Breast epithelium (tissue), 3 donors: ENCODE measurements around the gene GOLGA7B.

Source experiments
- CTCF ChIP-seq, 3 donors: fragments of 450-650 bp; IDR thresholded peaks; one replicate each; pipeline ENCODE4 v1.5.1; 2016 to 2017; ENCODE audit warnings: antibody characterized with exemption in 3 of 3, mild to moderate bottlenecking in 3 of 3, moderate library complexity in 3 of 3
- POLR2A ChIP-seq: fragments of 450-650 bp; IDR thresholded peaks from one replicate; pipeline ENCODE4 v1.6.1; 2016; ENCODE audit warnings: antibody characterized with exemption, mild to moderate bottlenecking, moderate library complexity
- POLR2AphosphoS5 ChIP-seq, 3 donors: sonication (generic); formaldehyde crosslinking; IDR thresholded peaks; one replicate each; pipeline ENCODE4 v1.6.1; 2017; ENCODE audit warnings: antibody characterized with exemption in 3 of 3

- no peak for TF ChIP-seq CTCF (IDR thresholded peaks at IDR 0.05)
- no peak for TF ChIP-seq POLR2A
- no peak for TF ChIP-seq POLR2AphosphoS5 (IDR thresholded peaks at IDR 0.05)
Measured at GRCh38 chr10:97873569-97873968, 23.9 kb downstream of the GOLGA7B start.
